NCI-H1436 treated with DMSO at 0.1 percent for 48 hours (cell line): ENCODE results near the gene ACOT12.
"Not testable (repeated sequence)": the region's sequence is repeated elsewhere in the genome, so short reads cannot be mapped to it uniquely, and the experiment has no call there.

Experiments
- DNase-seq: peaks from one replicate; lab custom pipeline; 2025; lab: John Stamatoyannopoulos, UW

ACOT12 gene

DNA sequence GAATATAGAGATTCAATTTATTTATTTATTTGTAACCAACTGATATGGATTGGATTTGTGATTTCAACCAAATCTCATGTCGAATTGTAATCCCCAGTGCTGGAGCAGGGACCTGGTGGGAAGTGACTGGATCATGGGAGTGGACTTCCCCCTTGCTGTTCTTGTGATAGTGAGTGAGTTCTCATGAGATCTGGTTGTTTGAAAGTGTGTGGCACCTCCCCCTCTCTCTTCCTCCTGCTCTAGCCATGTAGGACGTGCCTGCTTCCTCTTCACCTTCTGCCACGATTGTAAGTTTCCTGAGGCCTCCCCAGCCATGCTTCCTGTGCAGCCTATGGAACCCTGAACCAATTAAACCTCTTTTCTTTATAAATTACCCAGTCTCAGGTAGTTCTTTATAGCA, 55.7 kb downstream of the ACOT12 start:
- not testable (repeated sequence) for DNase-seq

GRCh38 chr5:81337803-81338202, 56.1 kb downstream of the ACOT12 start:
- no peak for DNase-seq

DNA sequence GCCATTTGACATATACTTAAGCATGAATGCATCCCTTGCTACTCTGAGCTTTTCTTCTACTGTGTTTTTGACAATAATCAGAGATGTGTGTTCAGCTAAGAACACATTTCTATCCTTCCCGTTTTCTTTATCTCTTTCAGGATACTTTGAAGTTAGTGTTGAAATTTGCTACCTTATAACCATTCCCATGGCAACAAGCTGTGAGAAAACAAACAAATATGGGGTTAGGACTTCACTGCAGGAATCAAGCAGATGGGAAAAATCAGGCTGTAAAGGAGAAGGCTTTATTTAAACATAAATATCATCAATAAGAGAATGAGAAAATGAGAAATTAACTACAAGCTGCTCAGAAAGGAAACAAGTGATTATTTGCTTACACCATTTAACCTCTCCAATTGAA, 57.4 kb downstream of the ACOT12 start:
- no peak for DNase-seq

DNA sequence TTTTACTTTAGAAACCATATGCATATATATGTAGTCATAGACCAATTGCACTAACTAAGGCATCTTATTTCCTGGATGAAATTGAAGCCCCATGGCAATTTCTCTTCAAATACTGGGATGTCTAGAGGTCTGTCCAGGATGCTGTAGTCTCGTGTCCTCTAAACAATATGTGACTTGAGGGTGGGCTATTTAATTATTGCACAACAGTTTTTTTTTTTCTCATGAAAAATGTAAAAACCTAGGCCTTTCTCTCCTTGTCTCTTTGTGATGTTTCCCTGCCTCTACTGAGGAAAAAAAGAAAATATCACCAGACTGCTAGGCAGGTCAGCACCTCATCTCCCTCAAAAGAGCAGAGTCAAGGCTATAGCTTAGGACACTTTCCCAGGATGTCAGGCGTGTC, 58.0 kb downstream of the ACOT12 start:
- no peak for DNase-seq

GRCh38 chr5:81334304-81335061, 59.5 kb downstream of the ACOT12 start:
- no peak for DNase-seq

- no peak for DNase-seq
Observed at GRCh38 chr5:81326554-81326953, 67.4 kb downstream of the ACOT12 start.

GRCh38 chr5:81317536-81317935, 76.4 kb downstream of the ACOT12 start:
- DNase-seq, result no peak

DNA sequence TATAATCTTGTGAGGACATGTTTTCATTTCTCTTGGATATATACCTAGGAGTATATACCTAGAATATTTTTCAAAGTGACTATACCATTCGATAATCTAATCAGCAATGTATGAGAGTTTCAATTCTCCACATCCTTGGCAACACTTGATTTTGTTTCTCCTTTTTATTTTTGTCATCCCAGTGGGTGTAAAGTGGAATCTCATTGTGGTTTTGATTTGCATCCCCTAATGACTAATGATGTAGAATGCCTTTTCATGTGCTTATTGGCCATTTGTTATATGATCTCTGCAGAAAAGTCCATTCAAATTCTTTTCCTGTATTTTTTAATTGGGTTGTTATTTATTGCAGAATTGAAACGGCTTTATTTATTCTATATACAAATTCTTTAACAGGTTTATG, 77.4 kb downstream of the ACOT12 start:
- DNase-seq, result no peak

GRCh38 chr5:81315830-81316229, 78.1 kb downstream of the ACOT12 start:
- DNase-seq, result no peak

- DNase-seq, result no peak
Observed at GRCh38 chr5:81315336-81315735, 78.6 kb downstream of the ACOT12 start.

DNA sequence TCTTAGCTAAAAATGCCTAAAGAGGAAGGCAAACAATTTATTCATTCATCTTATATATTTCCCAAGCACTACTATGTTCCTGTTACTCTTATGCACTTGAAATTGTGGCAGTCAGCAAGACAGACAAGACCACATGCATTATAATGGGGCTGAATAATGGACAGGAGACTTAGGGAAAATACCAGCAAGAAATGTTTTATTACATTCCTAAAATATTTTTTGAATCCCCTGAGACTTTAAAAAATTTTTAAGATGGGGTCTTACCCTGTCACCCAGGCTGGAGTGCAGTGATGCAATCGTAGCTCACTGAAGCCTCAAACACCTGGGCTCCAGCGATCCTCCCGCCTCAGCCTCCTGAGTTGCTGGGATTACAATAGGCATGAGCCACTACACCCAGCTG, 79.4 kb downstream of the ACOT12 start:
- no peak for DNase-seq

DNA sequence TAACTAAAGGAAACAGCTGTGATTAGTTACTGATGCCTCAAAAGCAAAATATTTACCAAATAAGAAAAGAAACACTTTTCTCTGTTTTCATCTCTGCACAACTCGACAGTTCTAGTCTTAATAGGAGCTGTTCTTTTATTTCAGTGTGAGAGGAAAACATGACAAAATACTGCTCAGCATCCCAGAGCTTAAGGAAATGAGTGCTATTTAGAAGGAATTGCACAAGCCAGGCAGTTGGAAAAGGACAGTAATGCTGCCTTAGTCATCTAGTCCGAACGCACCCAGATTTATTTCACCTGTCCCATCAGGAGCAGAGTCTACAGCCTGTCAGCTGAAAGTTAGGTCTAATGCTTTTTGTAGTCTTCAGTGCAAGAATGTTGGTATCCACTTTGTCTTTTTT, 80.2 kb downstream of the ACOT12 start:
- no peak for DNase-seq

DNA sequence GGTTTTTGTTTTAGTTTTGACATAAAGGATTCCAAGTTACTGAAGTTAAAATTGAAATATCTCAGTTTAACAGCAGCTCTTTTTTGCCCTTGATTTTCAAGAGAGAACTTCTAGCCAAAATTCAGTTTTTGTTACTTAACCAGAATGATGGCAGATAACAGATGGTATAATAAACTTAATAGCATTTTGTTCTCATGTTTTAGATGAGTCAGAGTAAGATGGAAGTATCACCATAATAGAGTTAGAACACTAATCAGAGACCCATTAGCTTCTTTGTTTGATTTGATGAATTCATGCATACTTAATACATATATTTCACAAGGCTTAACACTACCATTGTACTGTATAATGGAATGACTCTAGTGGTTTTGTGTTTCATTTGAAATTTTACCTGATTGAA, 80.7 kb downstream of the ACOT12 start:
- no peak for DNase-seq

- no peak for DNase-seq
Observed at GRCh38 chr5:81310402-81311063, 83.4 kb downstream of the ACOT12 start.

DNA sequence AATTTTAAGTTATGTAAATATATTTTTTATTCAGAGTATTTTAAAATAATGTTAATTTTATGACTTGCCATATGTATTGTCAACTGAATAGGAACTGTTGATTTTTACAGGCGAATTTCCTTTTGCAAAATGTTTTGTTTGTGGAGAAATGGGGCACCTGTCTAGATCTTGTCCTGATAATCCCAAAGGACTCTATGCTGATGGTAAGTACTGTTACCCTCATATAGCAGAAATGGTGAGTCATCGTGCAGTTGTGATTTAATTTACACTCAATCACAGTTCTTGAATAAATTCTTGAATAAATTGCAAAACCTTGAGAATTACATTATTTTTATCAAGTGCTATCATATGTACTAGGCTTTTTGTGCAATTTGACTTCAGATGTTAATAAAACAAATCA, 85.1 kb downstream of the ACOT12 start:
- DNase-seq, result no peak

DNA sequence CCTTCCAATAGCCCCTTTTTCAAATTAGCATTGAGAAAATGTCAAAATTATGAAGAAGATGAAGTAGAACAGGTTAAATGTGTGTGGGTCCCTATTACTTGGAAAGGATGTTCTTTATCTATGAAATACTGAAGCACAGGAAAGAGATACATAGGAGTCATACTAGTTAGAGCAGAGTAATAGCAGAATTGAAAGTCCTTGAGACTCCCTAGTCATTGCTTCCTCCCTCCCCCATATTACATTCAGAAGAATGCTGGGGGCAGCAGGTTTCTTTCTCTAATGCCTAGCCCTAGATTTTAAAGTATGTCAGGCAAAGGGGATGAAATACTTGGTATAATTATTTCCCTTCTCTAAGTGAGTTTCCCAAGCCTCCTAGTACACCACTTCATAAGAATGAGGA, 88.1 kb downstream of the ACOT12 start:
- no peak for DNase-seq

GRCh38 chr5:81303563-81303962, 90.4 kb downstream of the ACOT12 start:
- no peak for DNase-seq

DNA sequence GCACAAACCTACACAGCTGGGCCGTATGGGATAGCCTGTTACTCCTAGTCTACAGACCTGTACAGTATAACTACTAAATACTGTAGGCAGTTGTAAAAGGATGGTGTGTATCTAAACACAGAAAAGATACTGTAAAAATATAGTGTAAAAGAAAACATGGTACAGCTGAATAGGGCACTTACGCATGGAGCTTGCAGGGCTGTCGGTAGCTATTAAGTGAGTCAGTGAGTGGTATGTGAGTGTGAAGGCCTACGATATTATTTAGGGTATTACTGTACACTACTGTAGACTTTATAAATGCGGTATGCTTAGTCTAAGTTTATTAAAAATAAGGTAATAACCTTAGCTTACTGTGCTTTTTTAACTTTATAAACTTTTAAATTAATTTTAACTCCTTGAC, 91.3 kb downstream of the ACOT12 start:
- no peak for DNase-seq

GRCh38 chr5:81301271-81302015, 92.5 kb downstream of the ACOT12 start, which contains the start of gene ZCCHC9:
TSS of gene ZCCHC9 (plus strand) at chr5:81301587. CDS start at chr5:81304758, 3,171 bp downstream.
- DNase-seq, result peak; percentile 70

DNA sequence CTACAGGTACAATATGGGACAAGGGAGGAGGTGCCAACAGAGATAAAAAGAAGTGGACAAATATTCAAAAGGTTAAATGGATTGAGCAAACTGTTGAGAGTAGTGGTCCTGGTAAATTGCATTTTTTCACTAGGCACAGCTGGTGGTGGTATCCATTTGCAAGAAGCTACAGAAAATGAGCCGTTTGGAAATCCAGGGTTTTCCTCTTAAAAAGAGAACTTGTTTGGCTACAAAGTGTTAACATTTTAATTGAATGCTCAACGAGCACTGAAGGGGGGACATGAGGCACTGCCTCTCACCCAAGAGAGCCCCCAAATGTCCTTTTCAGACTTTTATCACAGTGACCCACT, 93.0 kb downstream of the ACOT12 start:
- no peak for DNase-seq

- no peak for DNase-seq
Observed at GRCh38 chr5:81297531-81297930, 96.4 kb downstream of the ACOT12 start.

DNA sequence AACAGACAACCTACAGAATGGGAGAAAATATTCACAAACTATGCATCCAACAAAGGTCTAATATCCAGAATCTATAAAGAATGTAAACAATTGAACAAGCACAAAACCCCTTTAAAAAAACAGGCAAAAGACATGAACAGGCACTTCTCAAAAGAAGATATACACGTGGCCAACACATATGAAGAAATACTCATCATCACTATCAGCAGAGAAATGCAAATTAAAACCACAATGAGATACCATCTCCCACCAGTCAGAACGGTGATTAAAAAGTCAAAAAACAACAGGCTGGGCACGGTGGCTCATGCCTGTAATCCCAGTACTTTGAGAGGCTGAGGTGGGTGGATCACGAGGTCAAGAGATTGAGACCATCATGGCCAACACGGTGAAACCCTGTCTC, 99.9 kb downstream of the ACOT12 start:
- not testable (repeated sequence) for DNase-seq

DNA sequence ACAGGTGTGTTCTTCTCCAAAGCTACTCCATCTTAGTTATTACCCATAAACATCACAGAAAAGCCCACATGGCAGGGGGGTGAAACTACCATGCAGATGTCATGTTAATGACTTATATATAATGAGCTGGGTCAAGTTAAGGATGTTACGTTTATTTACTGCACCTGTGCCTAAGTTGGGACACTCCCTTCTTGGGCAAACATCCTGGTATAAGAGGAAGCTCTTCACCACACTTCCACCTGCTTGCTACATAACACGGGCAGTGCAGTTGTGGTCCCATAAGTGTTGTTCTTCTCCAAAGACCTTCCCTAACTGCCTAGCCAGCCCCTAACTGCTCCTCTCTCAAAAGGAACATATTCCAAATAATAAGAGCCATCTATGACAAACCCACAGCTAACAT, 101.8 kb downstream of the ACOT12 start:
- DNase-seq, result no peak
